T-cell (primary cell): ENCODE data around the gene B9D1. TPM values are rescaled to one million over a fixed set of nuclear protein-coding genes. Genes with fewer than 3 reads are reported as not detected.

ENCODE experiments used
- ATAC-seq, 4 experiments: fragments of 200-7000 bp in 3 of 4; fragments of 150-1000 bp in 1 of 4; cut with Tn5 transposase; replicated peaks in 1 of 4; 1 replicate in 3 of 4; 2 replicates in 1 of 4; pipeline ENCODE4 v1.10.0; 2021; ENCODE audit warnings: moderate library complexity in 3 of 4, mild to moderate bottlenecking in 2 of 4, moderate number of reproducible peaks in 1 of 4
- CTCF ChIA-PET, 2 donors: fragments of 300-600 bp; sonication (Branson Sonifier 250); formaldehyde crosslinking; loops; one replicate each; lab custom pipeline; 2022; ENCODE audit warnings: antibody characterized with exemption in 2 of 2; lab: Charles Lee
- POLR2A ChIA-PET, 2 donors: fragments of 300-600 bp; sonication (Branson Sonifier 250); formaldehyde crosslinking; loops; one replicate each; lab custom pipeline; 2022; ENCODE audit warnings: antibody characterized with exemption in 2 of 2; lab: Charles Lee
- DNase-seq, 35 experiments: peaks; one replicate each; pipeline versions ENCODE4 v3.0.0 to v3.0.0-alpha.2; 2013 to 2023
- H3K27ac ChIP-seq: one replicate; pipeline ENCODE4 v1.5.1; 2013; ENCODE audit warnings: low read length
- H3K27me3 ChIP-seq, 2 experiments: replicated peaks in 1 of 2; 1 replicate in 1 of 2; 2 replicates in 1 of 2; pipeline versions ENCODE4 v1.6.1 to v1.7.0; 2013; ENCODE audit warnings: low read length in 1 of 2, mixed read lengths in 1 of 2; ENCODE audit not compliant: control insufficient read depth in 2 of 2, insufficient read depth in 2 of 2; ENCODE audit errors: extremely low read depth in 1 of 2
- H3K36me3 ChIP-seq, 2 donors: 1 replicate in 1 of 2; 2 replicates in 1 of 2; pipeline versions ENCODE4 v1.6.1 to v1.7.0; 2013; ENCODE audit warnings: low read length in 1 of 2; ENCODE audit not compliant: control insufficient read depth in 2 of 2, insufficient read depth in 1 of 2; ENCODE audit errors: extremely low read depth in 1 of 2
- H3K4me1 ChIP-seq, 2 experiments: 1 replicate in 1 of 2; 2 replicates in 1 of 2; pipeline versions ENCODE4 v1.6.1 to v1.7.0; 2013; ENCODE audit warnings: low read length in 2 of 2, mixed read lengths in 1 of 2; ENCODE audit not compliant: insufficient read depth in 2 of 2, control insufficient read depth in 1 of 2; ENCODE audit errors: extremely low read depth in 1 of 2
- H3K4me3 ChIP-seq, 2 donors: 1 replicate in 1 of 2; 2 replicates in 1 of 2; pipeline versions ENCODE4 v1.5.1 to v1.7.0; 2013; ENCODE audit warnings: mild to moderate bottlenecking in 2 of 2, low read length in 1 of 2, moderate library complexity in 1 of 2; ENCODE audit not compliant: control insufficient read depth in 1 of 2; ENCODE audit errors: extremely low read depth in 1 of 2
- H3K9me3 ChIP-seq: 2 replicates; pipeline ENCODE4 v1.7.0; 2013
- H3K27ac Mint-ChIP-seq, 2 donors: one replicate each; pipeline ENCODE4 v1.8.0; 2020 to 2021; ENCODE audit warnings: mild to moderate bottlenecking in 2 of 2, mixed read lengths in 2 of 2
- H3K27me3 Mint-ChIP-seq, 2 donors: one replicate each; pipeline ENCODE4 v1.8.0; 2021 to 2022; ENCODE audit warnings: mixed read lengths in 2 of 2
- H3K36me3 Mint-ChIP-seq: one replicate; pipeline ENCODE4 v1.8.0; 2021; ENCODE audit warnings: mixed read lengths
- H3K4me1 Mint-ChIP-seq, 3 donors: one replicate each; pipeline ENCODE4 v1.8.0; 2020 to 2022; ENCODE audit warnings: mixed read lengths in 3 of 3, mild to moderate bottlenecking in 1 of 3
- H3K4me3 Mint-ChIP-seq, 3 donors: one replicate each; pipeline ENCODE4 v1.8.0; 2020 to 2022; ENCODE audit warnings: mild to moderate bottlenecking in 3 of 3, mixed read lengths in 3 of 3, moderate library complexity in 3 of 3
- H3K9me3 Mint-ChIP-seq, 3 donors: one replicate each; pipeline ENCODE4 v1.8.0; 2020 to 2022; ENCODE audit warnings: mixed read lengths in 3 of 3
- WGBS: methylation state at CpG from one replicate; pipeline ENCODE4 v1.1.5; 2013; ENCODE audit warnings: missing lambda C conversion rate; ENCODE audit not compliant: insufficient coverage; 5-methylcytosine and 5-hydroxymethylcytosine counted together
- total RNA-seq, 35 experiments: library from RNA in 6 of 35; stranded (reverse) in 6 of 35; fragments of 120-200 nt in 1 of 35; gene quantifications; one replicate each; pipeline versions ENCODE4 v1.2.1 to v1.2.4 and lab custom pipeline; 2013 to 2026

Gene B9D1
- total RNA-seq, 5 donors from 2014 or later (not counting 1 experiment from before 2014, with no cell fraction given), result 1.2 to 2.5 (median 2.1) TPM

- H3K9me3 ChIP-seq, result no peaks in the 10 kb centered on the region
- no peak overlapping the region for H3K27ac Mint-ChIP-seq
- H3K4me1 Mint-ChIP-seq, result no peaks in the 10 kb centered on the region
- peaks cover 29% of the 10 kb centered on the region for H3K36me3 Mint-ChIP-seq
- H3K27me3 Mint-ChIP-seq, result peaks cover 7 to 23% of the 10 kb centered on the region in 2 donors
- ATAC-seq (no peak), DNase-seq (no peak)
- ChIA-PET POLR2A (no interaction called here), CTCF (no interaction called here)
- H3K36me3 ChIP-seq, result peaks cover 0 to 2% of the 10 kb centered on the region in 2 donors
- H3K4me3 ChIP-seq, result no peak overlapping the region
- no peak overlapping the region for H3K4me3 Mint-ChIP-seq
- H3K9me3 Mint-ChIP-seq, result no peaks in the 10 kb centered on the region
- H3K27me3 ChIP-seq, result peaks cover 5 to 44% of the 10 kb centered on the region in 2 experiments
- no peaks in the 10 kb centered on the region for H3K4me1 ChIP-seq
- WGBS, result no CpG with 5 or more reads among the region's 3 CpGs
- no peak overlapping the region for H3K27ac ChIP-seq
Measured at GRCh38 chr17:19316761-19317358, 45.7 kb downstream of the B9D1 start.

- no peaks in the 10 kb centered on the region for H3K4me1 Mint-ChIP-seq
- peaks cover 30% of the 10 kb centered on the region for H3K36me3 Mint-ChIP-seq
- Histone ChIP-seq H3K4me3 (no peak overlapping the region), H3K4me1 (no peaks in the 10 kb centered on the region), H3K27ac (no peak overlapping the region), H3K9me3 (no peaks in the 10 kb centered on the region), H3K36me3 (peaks cover 0 to 2% of the 10 kb centered on the region in 2 donors), H3K27me3 (peaks cover 0 to 36% of the 10 kb centered on the region in 2 experiments)
- peaks cover 12 to 20% of the 10 kb centered on the region in 2 donors for H3K27me3 Mint-ChIP-seq
- no peak overlapping the region for H3K4me3 Mint-ChIP-seq
- no peak overlapping the region for H3K27ac Mint-ChIP-seq
- DNase-seq (no peak), ATAC-seq (no peak)
- 91% methylated on average over 4 of the region's 4 CpGs for WGBS
- ChIA-PET POLR2A (no interaction called here), CTCF (no interaction called here)
- no peaks in the 10 kb centered on the region for H3K9me3 Mint-ChIP-seq
Measured at GRCh38 chr17:19315104-19315503, 47.4 kb downstream of the B9D1 start.

- Mint-ChIP-seq H3K4me1 (no peaks in the 10 kb centered on the region), H3K36me3 (peaks cover 30% of the 10 kb centered on the region), H3K27me3 (peaks cover 23 to 24% of the 10 kb centered on the region in 2 donors), H3K27ac (no peak overlapping the region), H3K4me3 (no peak overlapping the region), H3K9me3 (no peaks in the 10 kb centered on the region)
- Histone ChIP-seq H3K4me1 (no peaks in the 10 kb centered on the region), H3K36me3 (peaks cover 0 to 2% of the 10 kb centered on the region in 2 donors), H3K27me3 (peaks cover 0 to 44% of the 10 kb centered on the region in 2 experiments), H3K4me3 (no peak overlapping the region), H3K27ac (no peak overlapping the region), H3K9me3 (no peaks in the 10 kb centered on the region)
- ATAC-seq, result no peak
- ChIA-PET POLR2A (no interaction called here), CTCF (no interaction called here)
- no peak for DNase-seq
- 89% methylated on average over 12 of the region's 12 CpGs for WGBS
Measured at GRCh38 chr17:19313746-19314651, 48.5 kb downstream of the B9D1 start.

- peaks cover 30% of the 10 kb centered on the region for H3K36me3 Mint-ChIP-seq
- peaks cover 0 to 47% of the 10 kb centered on the region in 2 experiments for H3K27me3 ChIP-seq
- H3K4me1 ChIP-seq, result no peaks in the 10 kb centered on the region
- H3K4me3 Mint-ChIP-seq, result no peak overlapping the region
- no peak overlapping the region for H3K27ac Mint-ChIP-seq
- no peak overlapping the region for H3K27ac ChIP-seq
- 100% methylated on average over 1 of the region's 13 CpGs for WGBS
- peaks cover 0 to 2% of the 10 kb centered on the region in 2 donors for H3K36me3 ChIP-seq
- H3K9me3 ChIP-seq, result no peaks in the 10 kb centered on the region
- H3K4me3 ChIP-seq, result no peak overlapping the region
- peaks cover 29 to 30% of the 10 kb centered on the region in 2 donors for H3K27me3 Mint-ChIP-seq
- no peak for ATAC-seq
- ChIA-PET POLR2A (no interaction called here), CTCF (no interaction called here)
- H3K9me3 Mint-ChIP-seq, result no peaks in the 10 kb centered on the region
- no peak for DNase-seq
- no peaks in the 10 kb centered on the region for H3K4me1 Mint-ChIP-seq
Measured at GRCh38 chr17:19313066-19313745, 49.3 kb downstream of the B9D1 start.

GRCh38 chr17:19312406-19312805 lies 50.1 kb downstream of the B9D1 start:
- ATAC-seq, result no peak
- ChIA-PET CTCF (no interaction called here), POLR2A (no interaction called here)
- Mint-ChIP-seq H3K9me3 (no peaks in the 10 kb centered on the region), H3K4me1 (peaks cover 4 to 5% (median 4%) of the 10 kb centered on the region in 3 donors), H3K4me3 (no peak overlapping the region), H3K27me3 (peaks cover 34 to 35% of the 10 kb centered on the region in 2 donors), H3K36me3 (peaks cover 27% of the 10 kb centered on the region), H3K27ac (no peak overlapping the region)
- H3K9me3 ChIP-seq, result no peaks in the 10 kb centered on the region
- no peak overlapping the region for H3K27ac ChIP-seq
- peaks cover 0 to 50% of the 10 kb centered on the region in 2 experiments for H3K27me3 ChIP-seq
- no peak overlapping the region for H3K4me3 ChIP-seq
- DNase-seq, result no peak
- WGBS, result 94% methylated on average over 6 of the region's 7 CpGs
- H3K36me3 ChIP-seq, result peaks cover 0 to 2% of the 10 kb centered on the region in 2 donors
- H3K4me1 ChIP-seq, result peaks cover 0 to 3% of the 10 kb centered on the region in 2 experiments
